Testis (tissue), 3 donors: Measurements from ENCODE around the gene HDAC1. TPM values are rescaled to one million over a fixed set of nuclear protein-coding genes. Genes with fewer than 3 reads are reported as not detected.
A peak's percentile ranks its signal among the peaks of the same experiment; 100 is the strongest.

Source experiments
- DNase-seq: peaks from one replicate; pipeline ENCODE4 v3.0.0-alpha.2; 2019
- H3K27ac ChIP-seq, 2 donors: fragments of 200-600 bp; sonication (generic); one replicate each; pipeline ENCODE4 v1.5.1; 2019
- H3K27me3 ChIP-seq: fragments of 200-600 bp; sonication (generic); one replicate; pipeline ENCODE4 v1.5.1; 2019
- H3K36me3 ChIP-seq: fragments of 200-600 bp; sonication (generic); one replicate; pipeline ENCODE4 v1.5.1; 2017; ENCODE audit warnings: low read depth; ENCODE audit errors: missing control alignments
- H3K4me1 ChIP-seq: fragments of 200-600 bp; sonication (generic); one replicate; pipeline ENCODE4 v1.5.1; 2019
- H3K4me3 ChIP-seq, 2 donors: fragments of 200-600 bp; sonication (generic); one replicate each; pipeline ENCODE4 v1.5.1; 2017 to 2019
- H3K9me3 ChIP-seq: fragments of 200-600 bp; sonication (generic); one replicate; pipeline ENCODE4 v1.5.1; 2017
- POLR2A ChIP-seq: fragments of 450-650 bp; IDR thresholded peaks from one replicate; pipeline ENCODE4 v1.6.1; 2017; ENCODE audit warnings: antibody characterized with exemption, mild to moderate bottlenecking, moderate library complexity
- WGBS, 2 donors: methylation state at CpG; one replicate each; pipeline ENCODE4 v1.1.5; 2018; 5-methylcytosine and 5-hydroxymethylcytosine counted together
- intact Hi-C: fragments of 100-400 bp; cut with DNase I; formaldehyde crosslinking; loops from one replicate; pipeline ENCODE4 v1.15.1; 2023; ENCODE audit warnings: low total_unique reads
- polyA plus RNA-seq: library from polyadenylated mRNA; stranded (reverse); fragments of 350-450 nt; fragmentation: Illumina TruSeq; extraction: RNeasy Lipid Tissue Mini Kit (QIAGEN cat#74804); gene quantifications from one replicate; pipeline ENCODE4 v1.2.3, GENCODE V29; 2014; ENCODE audit warnings: low read depth, low replicate concordance; ENCODE audit not compliant: insufficient read depth
- total RNA-seq, 2 donors: library from RNA; depleted of rRNA; stranded (reverse); fragments of >200 nt; gene quantifications; one replicate each; pipeline ENCODE4 v1.2.3, GENCODE V29; 2016
- TF ChIP-seq, protein P1 (sequence below), 3 experiments: fragments of 450-650 bp in 2 of 3; fragments of 200-600 bp in 1 of 3; sonication (generic) in 1 of 3; IDR thresholded peaks; one replicate each; pipeline ENCODE4 v1.5.1; 2016 to 2019; ENCODE audit warnings: antibody characterized with exemption in 3 of 3, mild to moderate bottlenecking in 2 of 3, moderate library complexity in 1 of 3

HDAC1 gene
- total and polyA plus RNA-seq, 3 donors from 2014 or later: 83.1 to 99.2 (median 91.6) TPM

GRCh38 chr1:32350785-32351398 lies 59.0 kb downstream of the HDAC1 start:
- peaks cover 70% of the 10 kb centered on the region for H3K4me1 ChIP-seq
- intact Hi-C loops: no loop called here
- 22 to 30% methylated on average over 17 to 28 of the region's 28 CpGs for WGBS, 2 donors

DNA sequence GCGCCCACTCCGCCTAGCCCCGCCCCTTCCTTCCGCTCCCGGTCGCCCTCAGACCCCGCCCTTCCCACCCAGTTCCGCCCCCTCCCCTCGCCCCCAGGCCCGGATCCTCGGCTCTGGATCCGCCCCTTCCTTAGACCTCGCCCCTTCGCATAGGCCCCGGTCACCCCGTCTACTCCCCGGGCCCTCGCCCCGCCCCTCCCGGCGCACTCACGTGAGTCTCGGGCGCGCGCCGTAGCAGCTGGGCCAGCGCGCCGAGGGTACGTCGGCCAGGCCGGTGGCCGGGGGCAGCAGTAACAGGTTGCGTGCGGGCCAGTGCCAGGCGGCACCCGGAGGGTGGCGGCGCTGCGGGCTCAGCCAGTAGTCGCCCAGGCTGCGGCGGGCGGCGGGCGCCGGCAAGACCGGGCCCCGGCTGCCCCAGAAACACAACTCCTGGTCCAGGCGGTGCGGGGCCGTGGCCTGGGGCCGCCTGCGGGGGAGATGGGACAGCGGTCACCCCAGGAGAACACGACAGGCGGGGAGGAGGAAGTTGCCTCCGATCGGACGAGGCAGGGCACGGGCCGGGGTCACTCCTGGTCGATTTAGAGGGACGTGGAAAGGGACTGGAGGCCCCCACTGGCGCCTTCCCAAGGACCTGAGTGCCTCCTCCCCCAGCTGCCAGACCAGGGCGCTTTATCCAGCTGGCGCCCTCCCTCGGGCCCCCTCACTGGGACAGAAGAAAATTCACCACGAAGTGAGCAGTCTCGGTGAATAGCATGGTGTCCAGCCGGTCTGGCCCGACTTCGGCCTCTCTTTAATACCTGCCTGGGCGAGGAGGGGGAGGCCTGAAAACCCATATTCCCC lies 59.7 kb downstream of the HDAC1 start:
- peaks cover 70% of the 10 kb centered on the region for H3K4me1 ChIP-seq
- H3K9me3 ChIP-seq: no peaks in the 10 kb centered on the region
- H3K27me3 ChIP-seq: no peaks in the 10 kb centered on the region
- peak; percentile 96 for DNase-seq
- H3K36me3 ChIP-seq: no peaks in the 10 kb centered on the region
- intact Hi-C loops: no loop called here
- peak overlapping the region; percentile 96 to 98 for H3K27ac ChIP-seq
- WGBS, 2 donors: 0 to 1% methylated on average over 17 to 51 of the region's 75 CpGs
- TF ChIP-seq, protein P1, sequence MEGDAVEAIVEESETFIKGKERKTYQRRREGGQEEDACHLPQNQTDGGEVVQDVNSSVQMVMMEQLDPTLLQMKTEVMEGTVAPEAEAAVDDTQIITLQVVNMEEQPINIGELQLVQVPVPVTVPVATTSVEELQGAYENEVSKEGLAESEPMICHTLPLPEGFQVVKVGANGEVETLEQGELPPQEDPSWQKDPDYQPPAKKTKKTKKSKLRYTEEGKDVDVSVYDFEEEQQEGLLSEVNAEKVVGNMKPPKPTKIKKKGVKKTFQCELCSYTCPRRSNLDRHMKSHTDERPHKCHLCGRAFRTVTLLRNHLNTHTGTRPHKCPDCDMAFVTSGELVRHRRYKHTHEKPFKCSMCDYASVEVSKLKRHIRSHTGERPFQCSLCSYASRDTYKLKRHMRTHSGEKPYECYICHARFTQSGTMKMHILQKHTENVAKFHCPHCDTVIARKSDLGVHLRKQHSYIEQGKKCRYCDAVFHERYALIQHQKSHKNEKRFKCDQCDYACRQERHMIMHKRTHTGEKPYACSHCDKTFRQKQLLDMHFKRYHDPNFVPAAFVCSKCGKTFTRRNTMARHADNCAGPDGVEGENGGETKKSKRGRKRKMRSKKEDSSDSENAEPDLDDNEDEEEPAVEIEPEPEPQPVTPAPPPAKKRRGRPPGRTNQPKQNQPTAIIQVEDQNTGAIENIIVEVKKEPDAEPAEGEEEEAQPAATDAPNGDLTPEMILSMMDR (IDR thresholded peaks at IDR 0.05): no peak
- peak; percentile 74 for TF ChIP-seq POLR2A
- peak overlapping the region; percentile 67 to 77 for H3K4me3 ChIP-seq

More at GRCh38 chr1:32350785-32351398, 59.0 kb downstream of the HDAC1 start:
- Histone ChIP-seq H3K27me3 (no peaks in the 10 kb centered on the region), H3K9me3 (no peaks in the 10 kb centered on the region), H3K4me3 (peak overlapping the region; percentile 67 to 77), H3K27ac (peak overlapping the region; percentile 96 to 98), H3K36me3 (no peaks in the 10 kb centered on the region)
- TF ChIP-seq, protein P1 (IDR thresholded peaks at IDR 0.05): peak; percentile 40 to 84 (median 64)
- TF ChIP-seq POLR2A: no peak
- peak; percentile 88 for DNase-seq

DNA sequence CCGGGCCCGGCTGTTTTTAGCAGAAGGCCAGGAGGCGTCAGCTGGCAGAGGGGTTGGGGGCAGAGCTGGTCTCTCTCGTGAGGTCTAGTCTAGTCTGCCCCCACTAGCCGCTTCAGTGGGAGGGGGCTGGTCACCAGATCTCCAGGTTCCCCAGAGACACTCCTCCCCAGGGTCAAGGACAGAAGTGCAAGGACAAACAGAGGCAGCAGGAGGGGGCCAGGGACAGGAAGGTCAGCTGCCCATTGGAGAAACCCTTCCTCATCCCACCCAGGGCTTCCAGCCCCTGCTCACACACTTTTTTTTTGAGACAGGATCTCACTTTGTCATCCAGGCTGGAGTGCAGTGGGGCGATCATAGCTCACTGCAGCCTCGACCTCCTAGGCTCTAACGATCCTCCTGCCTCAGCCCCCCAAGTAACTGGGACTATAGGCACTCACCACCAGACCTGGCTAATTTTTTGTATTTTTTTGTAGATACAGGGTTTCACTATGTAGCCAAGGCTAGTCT lies 60.4 kb downstream of the HDAC1 start:
- TF ChIP-seq POLR2A: no peak
- TF ChIP-seq, protein P1 (IDR thresholded peaks at IDR 0.05): no peak
- H3K27me3 ChIP-seq: no peaks in the 10 kb centered on the region
- H3K9me3 ChIP-seq: no peaks in the 10 kb centered on the region
- intact Hi-C loops: no loop called here
- H3K36me3 ChIP-seq: no peaks in the 10 kb centered on the region
- peaks cover 69% of the 10 kb centered on the region for H3K4me1 ChIP-seq
- DNase-seq: no peak
- peak overlapping the region; percentile 96 to 98 for H3K27ac ChIP-seq
- H3K4me3 ChIP-seq: peak overlapping the region; percentile 67 to 77
- 18 to 28% methylated on average over 3 to 8 of the region's 8 CpGs for WGBS, 2 donors

DNA sequence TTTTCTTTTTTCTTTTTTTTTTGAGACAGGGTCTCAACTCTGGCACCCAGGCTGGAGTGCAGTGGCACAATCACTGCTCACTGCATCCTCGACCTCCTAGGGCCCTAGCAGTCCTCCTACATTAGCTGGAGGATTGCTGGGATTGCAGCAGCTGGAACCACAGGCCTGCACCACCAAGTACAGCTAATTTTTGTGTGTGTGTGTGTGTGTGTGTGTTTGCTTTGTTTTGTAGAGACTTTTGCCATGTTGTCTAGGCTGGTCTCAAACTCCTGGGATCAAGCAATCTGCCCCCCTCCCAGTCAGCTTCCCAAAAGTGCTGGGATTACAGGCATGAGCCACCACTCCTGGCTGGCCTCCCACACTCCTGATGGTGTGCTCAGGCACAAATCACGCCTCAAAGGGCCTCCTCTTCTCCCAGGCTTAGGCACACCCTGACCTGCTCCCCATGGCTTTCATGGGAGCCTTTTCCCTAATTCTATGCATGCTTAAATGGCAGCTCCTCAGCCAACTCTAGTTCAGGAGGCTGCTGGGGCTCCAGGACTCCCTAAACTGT lies 61.0 kb downstream of the HDAC1 start:
- DNase-seq: no peak
- H3K36me3 ChIP-seq: no peaks in the 10 kb centered on the region
- TF ChIP-seq, protein P1 (IDR thresholded peaks at IDR 0.05): no peak
- no peak for TF ChIP-seq POLR2A
- no peaks in the 10 kb centered on the region for H3K27me3 ChIP-seq
- peak overlapping the region; percentile 96 to 98 for H3K27ac ChIP-seq
- no peaks in the 10 kb centered on the region for H3K9me3 ChIP-seq
- intact Hi-C loops: no loop called here
- peaks cover 69% of the 10 kb centered on the region for H3K4me1 ChIP-seq
- 32 to 39% methylated on average over 2 of the region's 2 CpGs for WGBS, 2 donors
- H3K4me3 ChIP-seq: no peak overlapping the region
